GDM1 (cell line): Measurements from ENCODE around the gene CHIC2.

ENCODE experiments used
- DNase-seq: peaks from one replicate; lab custom pipeline; 2025; lab: John Stamatoyannopoulos, UW

The CHIC2 gene

GRCh38 chr4:54093324-54094240 lies 29.2 kb upstream of the CHIC2 start:
- no peak for DNase-seq

DNA sequence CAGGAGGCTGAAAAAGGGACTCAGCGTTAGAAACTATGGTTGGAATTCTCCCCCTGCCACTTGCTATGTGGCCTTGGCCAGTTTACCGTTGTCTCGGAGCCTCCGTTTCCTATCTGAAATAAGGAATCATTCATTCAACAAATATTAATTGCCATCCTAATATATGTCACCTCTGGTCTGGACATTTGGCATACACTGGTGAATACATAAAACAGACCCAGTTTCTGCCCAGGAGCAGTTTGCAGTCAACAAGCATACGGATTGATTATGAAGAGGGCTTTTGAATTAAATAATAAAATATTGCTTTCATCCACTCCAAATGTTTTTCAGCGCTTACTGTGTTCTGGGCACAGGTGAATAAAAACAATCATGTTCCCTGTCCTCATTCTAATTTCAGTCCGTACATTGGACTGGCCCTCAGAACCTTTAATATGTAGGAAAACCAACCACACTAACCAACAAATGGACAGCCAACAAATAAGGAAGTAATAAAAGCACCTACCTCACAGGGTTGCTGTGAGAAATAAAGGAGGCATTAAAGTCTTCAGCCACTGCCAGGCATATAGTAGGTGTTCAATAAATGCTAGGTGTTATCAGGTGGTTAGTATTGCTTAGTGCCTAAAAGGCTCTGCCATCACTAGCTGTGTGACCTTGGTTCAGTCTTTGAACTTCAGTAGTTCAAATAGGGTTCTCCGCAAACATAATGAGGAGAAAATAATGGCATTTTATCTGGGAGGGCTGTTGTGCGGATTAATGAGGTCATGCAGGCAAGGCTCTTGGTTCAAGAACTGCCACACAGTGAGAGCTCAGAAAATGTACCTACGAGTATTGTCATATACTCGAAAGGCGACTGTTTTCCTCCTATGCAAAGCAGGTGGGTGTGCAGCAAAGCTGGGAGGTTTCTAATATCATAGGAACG lies 28.3 kb upstream of the CHIC2 start:
- DNase-seq = no peak

- no peak for DNase-seq
Observed at GRCh38 chr4:54091637-54092404, 27.4 kb upstream of the CHIC2 start.

- no peak for DNase-seq
Observed at GRCh38 chr4:54090804-54091623, 26.6 kb upstream of the CHIC2 start.

DNA sequence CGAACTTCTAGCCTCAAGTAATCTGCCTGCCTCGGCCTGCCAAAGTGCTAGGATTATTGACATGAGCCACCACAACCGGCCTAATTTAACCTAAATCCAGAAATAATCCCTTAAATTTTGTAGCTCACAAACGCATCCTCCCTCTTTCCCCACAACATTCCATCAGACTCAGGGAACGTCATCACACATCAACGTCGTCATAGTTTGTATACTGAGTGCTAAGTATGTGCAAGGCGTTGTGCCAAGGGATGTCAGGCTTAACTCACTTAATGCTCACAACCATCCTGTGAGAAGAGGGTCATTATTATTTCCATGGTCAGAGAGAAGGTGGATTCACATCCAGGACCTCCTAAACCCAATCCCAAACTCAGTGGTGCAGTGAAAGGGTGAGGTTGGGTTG lies 26.0 kb upstream of the CHIC2 start:
- no peak for DNase-seq

GRCh38 chr4:54089875-54090274 lies 25.5 kb upstream of the CHIC2 start:
- DNase-seq = no peak

- no peak for DNase-seq
Observed at GRCh38 chr4:54085284-54085683, 20.9 kb upstream of the CHIC2 start.

- no peak for DNase-seq
Observed at GRCh38 chr4:54082168-54082567, 17.8 kb upstream of the CHIC2 start.

GRCh38 chr4:54077812-54078211 lies 13.4 kb upstream of the CHIC2 start:
- DNase-seq = no peak

DNA sequence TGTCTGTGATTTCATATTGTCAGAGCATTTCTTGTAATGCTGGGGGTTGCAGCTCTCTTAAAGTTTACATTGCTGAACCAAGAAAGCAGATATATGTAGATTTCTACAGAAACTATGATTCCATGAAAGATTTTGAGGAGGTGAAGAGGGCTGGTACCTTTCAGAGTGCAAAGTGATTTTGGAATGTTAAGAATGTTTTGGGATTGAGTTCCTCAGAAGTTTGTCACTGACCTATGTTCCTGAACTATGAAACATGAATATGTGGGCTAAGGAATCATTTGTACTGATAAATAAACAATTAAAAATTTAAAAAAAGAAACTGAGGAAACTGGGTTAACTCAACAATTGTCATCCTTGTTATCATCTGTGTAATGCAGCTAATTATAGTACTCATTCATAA lies 12.3 kb upstream of the CHIC2 start:
- no peak for DNase-seq

- no peak for DNase-seq
Observed at GRCh38 chr4:54074381-54074780, 10.0 kb upstream of the CHIC2 start.

DNA sequence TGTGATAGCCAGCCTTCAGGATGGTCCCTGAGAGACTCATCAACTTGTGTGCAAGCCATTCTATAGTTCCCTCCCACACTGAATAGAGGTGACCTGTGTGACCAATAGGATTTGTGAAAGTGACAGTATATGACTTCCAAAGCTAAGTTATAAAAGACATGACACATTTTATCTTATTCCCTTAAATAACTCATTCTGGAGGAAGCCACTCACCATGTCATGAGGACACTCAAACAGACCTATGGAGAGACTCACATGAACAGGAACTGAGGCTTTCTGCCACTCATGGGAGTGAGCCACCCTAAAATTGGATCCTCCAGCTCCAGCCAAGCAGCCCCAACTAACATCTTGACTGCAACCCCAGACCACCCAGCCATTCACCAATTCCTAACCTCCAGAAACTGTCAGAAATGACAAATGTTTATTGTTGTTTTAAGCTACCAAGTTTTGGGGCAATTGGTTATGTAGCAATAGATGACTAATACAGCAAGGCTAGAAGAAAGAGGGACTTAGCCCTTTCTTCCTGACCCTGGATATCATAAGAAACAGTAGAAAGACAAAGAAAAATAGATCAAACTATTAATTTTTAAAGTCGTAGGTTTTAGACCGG lies 9.0 kb upstream of the CHIC2 start:
- DNase-seq = no peak

DNA sequence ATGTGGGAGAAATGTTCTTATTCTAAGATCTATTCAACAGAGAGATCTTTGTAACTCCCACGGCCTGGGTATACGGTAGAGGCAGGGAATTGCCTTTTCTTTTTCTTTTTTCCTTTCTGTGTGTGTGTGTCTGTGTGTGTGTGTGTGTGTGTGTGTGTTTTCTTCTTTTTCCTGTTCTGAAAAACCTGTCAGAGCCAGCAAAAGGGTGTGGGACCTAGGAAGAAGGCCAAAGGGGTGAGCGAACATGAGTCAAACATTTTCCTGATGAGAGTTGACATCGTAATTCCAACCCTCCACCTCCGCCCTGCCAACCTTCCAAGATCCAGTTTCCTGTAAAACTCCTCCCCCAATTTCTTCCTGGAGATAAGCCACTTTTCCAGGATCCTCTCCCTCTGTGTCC lies 2.8 kb upstream of the CHIC2 start:
- no peak for DNase-seq

DNA sequence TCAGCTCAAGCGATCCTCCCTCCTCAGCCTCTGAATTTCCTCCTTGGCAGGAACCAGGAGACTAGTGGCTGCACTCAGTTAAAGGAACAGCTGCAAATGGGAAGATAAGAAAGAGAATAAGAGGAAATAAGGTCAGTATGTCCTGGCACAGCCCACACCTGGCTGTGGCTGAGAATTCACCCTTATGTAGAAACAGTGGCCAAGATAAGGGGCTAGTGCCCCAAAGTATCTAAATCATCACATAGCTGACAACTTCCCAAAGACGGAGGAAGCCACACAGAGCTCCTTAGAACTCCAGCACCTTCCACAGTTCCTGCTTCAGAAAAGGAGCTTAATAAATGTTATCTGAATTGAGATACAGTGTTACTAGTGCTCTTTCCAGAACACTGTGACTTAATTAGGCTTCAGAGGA lies 2.3 kb upstream of the CHIC2 start:
- peak; percentile 67 for DNase-seq

- no peak for DNase-seq
Observed at GRCh38 chr4:54066088-54066415, 1.6 kb upstream of the CHIC2 start.

- DNase-seq = no peak
Observed at GRCh38 chr4:54065282-54066087, 1.1 kb upstream of the CHIC2 start.

GRCh38 chr4:54063737-54064316 lies 578 bp downstream of the CHIC2 start:
- DNase-seq = no peak

GRCh38 chr4:54063229-54063628 lies 1.2 kb downstream of the CHIC2 start:
- DNase-seq = no peak

GRCh38 chr4:54062392-54062791 lies 2.0 kb downstream of the CHIC2 start:
- DNase-seq = no peak

- no peak for DNase-seq
Observed at GRCh38 chr4:54061873-54062272, 2.5 kb downstream of the CHIC2 start.
